GM21786 (cell line): ENCODE measurements around the gene CD81.

Experiments
- ATAC-seq: cut with Tn5 transposase; IDR thresholded peaks from one replicate; pipeline ENCODE4 v1.9.1; 2021; ENCODE audit not compliant: unreplicated experiment

The CD81 gene

DNA sequence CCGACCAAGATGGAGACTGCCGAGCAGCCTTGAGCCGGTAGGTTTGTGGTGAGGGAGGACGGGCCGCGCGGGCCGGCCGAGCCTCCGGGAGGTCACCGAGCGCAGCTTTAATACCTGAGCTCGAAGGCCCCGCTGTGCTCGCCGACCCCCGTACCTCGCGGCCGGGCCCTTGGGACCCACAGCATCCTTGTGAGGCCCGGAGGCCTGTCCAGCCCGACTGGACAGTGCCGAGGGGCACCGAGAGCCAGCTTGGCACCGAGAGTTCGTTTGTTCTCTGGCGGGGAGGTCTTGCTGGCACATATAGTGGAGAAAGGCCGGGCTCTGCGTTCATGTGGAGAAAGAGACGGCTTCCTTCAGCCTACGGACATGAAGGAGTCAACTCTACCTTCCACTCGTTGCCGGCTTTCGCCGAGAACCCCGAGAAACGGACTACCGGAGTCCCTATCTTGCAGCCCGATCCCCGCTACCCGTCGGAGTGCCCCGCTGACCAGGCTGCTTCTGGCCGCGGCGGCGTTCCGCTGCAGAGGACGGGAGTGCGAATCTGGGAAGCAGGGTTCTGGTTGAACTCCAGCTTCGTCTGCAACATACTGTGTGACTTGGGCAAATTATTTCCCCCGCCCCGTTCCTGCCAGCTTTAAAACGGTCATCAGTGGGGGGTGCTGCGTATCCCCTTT, 23.8 kb downstream of the CD81 start:
- ATAC-seq, result no peak

DNA sequence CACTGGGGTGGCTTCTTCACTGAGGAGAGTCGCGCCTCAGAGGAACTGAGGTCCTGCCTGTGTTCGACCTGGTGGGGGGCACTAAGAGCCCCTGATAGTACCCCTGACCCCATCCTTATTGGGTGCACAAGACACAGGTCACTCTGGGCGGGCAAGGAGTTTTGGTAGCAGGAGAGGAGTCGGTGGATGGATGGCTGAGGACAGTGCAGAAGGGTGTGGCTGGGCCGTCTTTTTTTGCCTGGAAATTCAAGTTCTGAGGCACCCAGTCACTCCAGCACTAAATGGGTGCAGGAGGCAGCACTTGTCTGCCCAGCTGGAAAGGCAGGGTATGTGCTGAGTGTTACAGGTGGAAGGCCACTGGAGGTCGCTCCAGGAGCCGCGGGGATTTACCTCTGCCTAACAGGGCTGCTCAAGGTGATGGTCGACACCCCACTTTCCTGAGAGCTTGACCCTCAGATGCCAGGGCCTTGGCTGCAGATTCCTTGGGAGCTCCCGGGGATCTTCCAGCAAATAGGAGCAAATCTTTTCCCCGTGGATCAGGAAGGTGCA, 24.4 kb downstream of the CD81 start:
- no peak for ATAC-seq

DNA sequence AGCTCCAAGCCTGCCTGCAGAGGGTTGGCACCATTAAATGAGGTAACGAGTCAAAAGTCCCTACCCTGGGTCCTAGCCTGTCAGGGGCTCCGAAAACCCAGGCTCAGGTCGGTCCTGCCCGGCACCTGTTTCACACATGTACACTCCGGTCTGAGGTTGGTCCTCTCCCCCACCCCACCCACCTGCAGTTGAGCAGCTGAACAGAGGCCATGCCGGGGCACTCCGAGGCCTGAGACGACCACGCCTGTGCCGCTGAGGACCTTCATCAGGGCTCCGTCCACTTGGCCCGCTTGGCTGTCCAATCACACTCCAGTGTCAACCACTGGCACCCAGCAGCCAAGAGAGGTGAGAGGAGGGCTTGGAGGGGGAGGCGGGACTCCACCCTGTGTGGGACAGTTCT, 25.0 kb downstream of the CD81 start:
- no peak for ATAC-seq

DNA sequence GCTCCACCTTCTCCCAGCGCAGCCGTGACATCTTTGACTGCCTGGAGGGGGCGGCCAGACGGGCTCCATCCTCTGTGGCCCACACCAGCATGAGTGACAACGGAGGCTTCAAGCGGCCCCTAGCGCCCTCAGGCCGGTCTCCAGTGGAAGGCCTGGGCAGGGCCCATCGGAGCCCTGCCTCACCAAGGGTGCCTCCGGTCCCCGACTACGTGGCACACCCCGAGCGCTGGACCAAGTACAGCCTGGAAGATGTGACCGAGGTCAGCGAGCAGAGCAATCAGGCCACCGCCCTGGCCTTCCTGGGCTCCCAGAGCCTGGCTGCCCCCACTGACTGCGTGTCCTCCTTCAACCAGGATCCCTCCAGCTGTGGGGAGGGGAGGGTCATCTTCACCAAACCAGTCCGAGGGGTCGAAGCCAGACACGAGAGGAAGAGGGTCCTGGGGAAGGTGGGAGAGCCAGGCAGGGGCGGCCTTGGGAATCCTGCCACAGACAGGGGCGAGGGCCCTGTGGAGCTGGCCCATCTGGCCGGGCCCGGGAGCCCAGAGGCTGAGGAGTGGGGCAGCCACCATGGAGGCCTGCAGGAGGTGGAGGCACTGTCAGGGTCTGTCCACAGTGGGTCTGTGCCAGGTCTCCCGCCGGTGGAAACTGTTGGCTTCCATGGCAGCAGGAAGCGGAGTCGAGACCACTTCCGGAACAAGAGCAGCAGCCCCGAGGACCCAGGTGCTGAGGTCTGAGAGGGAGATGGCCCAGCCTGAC, 26.0 kb downstream of the CD81 start:
- ATAC-seq, result no peak

DNA sequence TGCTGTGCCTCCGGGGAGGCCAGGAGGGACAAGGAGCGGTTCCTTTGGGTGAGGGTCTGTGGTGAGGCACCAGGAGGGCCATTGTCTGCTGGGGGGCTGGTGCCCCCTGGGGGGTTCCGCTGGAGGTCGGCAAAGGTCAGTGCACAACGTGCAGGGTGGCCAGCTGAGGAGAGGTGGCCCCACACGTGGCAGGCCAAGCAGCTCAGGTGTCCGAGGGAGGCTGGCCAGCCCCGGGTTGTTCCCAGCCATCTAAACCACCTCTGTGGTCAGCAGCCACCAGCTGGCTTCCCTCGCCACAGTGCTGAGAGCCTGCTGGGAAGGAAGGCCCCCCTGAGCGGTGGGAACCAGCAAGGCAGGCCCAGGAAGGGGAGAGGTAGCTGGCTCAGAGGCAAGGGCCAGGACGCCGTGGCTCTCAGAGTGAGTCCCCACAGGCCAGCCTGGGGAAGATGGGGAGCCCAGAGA, 27.7 kb downstream of the CD81 start:
- no peak for ATAC-seq

DNA sequence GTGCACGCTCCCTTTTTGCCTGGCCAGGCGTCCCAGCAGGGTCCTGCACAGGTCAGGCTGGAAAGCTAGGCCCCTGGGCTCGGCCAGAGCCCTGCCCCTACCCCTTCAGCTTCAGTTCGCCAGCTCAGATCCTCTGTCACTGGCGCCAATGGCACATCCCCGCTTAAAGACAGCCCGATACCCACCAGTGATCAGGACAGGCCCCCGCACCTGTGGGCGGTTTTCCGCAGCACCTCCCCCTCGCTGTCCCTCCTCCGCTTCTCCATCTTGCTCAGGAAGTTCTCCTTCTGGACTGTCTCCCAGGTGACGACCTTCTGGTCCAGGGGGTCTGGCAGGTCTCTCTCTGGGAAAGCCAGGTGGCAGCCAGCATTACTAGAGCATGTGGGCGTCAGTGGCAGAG, 29.3 kb downstream of the CD81 start:
- ATAC-seq, result no peak

DNA sequence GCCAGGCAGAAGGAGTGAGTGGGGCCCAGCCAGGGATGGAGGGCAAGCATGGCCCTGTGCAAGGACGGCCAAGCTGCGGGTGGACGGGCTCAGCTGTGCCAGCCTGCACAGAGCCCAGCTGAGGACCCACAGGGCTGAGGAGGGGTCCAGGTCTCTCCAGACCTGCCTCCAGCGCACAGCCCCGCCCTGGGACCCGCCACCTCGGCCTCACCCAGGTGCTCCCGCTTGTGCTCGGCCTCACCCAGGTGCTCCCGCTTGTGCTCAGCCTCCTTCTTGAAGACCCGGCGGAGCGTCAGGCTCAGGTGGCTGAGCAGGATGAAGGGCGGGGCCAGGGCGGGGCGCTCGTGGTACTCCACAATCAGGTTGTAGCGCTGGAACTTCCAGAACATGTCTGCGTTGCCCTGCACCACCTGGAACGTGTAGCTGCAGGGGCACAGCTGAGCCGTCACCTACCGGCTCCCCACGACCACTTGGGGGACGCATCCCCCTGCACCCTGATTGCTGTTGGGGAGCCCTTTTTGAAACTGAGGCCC, 29.8 kb downstream of the CD81 start:
- ATAC-seq, result no peak

DNA sequence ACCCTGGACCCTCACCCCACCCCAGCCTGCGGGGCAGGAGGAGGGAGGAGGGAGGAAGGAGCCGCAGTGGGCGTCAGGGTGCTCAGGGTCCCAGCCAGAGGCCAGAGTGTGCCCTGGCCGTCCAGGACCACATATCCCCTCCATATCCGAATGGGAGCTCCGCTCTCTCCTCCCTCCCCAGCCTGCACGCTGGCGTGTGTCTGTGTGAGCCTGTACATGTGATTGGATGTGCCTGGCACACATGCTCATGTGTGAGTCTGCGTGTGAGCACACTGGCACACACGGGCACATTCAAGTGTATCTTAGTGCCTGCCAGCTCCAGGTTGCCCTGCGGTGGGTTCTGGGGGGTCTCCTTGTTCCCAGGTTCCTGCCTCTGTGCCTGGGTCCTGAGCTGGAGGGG, 31.6 kb downstream of the CD81 start:
- no peak for ATAC-seq

DNA sequence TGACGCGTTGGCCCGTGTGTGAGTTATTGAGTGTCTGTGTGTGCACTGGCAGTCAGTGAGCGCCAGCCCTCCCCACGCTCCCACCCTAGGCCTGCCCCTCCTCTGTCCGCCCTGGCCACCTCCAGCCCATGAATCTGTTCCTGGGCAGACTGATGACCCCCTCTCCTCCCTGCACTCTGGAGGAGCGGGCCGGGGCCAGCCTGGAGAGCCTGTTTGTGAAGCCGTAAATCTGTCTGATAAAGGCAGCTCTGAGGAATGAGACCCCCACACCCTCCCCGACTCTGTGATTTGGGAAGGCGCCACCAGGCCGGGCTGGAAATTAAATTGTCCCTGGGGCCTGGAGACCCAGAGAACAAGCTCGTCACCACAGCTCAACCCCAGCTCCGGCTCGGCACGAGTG, 32.0 kb downstream of the CD81 start:
- ATAC-seq, result no peak

DNA sequence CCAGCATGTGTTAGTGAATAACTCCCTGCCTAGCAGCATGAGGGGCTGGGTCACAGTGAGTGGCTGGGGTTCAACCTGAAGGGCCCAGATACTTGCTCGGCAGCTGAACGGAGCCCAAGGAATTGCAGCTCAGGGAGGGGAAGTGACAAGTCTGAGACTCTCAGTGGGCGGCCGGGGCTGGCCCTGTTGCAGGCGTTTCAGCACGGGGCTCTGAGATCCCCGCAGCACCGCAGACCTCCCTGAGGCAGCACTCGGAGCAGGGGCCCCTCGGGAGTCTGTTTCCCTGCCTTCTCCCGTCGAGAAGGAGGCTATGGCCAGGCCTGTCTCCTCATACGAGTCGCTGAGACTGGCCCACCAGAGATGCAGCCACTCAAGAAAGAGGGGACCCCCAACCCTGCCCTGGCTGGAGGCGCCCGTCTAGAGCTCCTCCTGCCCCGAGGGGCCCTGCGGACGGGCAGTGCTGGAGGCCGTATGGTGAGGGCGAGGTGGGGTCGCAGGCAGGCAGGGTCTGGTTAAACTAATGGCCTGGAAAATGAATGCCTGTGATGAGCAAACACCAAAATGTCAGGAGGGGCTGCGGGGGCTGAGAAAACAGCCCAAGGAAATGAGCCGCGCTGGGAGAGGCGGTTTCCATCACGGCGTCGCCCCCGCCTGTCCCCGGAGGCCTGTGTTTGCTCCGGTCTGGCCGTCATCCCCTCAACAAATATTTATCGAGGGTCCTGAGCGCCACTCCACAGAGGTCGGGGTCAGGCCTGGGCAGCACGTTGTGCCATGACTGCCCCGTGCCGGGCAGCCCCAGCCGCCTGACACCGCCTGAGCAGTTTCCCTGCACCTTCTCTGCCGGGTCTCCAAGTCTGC, 32.7 kb downstream of the CD81 start:
- ATAC-seq, result no peak

DNA sequence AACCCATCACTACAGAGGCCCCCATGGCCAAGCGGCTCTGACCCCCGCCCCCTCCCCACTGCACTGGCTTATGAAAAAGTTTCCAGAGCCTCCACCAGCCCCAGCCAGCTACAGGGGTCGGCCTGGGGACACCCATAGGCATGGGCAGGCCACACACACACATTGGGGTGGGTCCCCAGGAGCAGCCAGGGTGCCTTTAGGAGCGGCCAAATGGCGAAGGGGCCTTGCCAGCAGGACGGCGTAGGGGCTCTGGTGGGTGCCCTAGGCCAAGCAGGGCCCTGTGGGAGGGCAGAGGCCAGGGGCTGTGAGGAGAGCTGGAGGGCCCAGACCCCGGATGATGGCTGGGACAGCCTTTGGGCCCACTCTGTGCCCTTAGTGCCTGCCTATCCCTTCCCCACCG, 33.5 kb downstream of the CD81 start:
- no peak for ATAC-seq

DNA sequence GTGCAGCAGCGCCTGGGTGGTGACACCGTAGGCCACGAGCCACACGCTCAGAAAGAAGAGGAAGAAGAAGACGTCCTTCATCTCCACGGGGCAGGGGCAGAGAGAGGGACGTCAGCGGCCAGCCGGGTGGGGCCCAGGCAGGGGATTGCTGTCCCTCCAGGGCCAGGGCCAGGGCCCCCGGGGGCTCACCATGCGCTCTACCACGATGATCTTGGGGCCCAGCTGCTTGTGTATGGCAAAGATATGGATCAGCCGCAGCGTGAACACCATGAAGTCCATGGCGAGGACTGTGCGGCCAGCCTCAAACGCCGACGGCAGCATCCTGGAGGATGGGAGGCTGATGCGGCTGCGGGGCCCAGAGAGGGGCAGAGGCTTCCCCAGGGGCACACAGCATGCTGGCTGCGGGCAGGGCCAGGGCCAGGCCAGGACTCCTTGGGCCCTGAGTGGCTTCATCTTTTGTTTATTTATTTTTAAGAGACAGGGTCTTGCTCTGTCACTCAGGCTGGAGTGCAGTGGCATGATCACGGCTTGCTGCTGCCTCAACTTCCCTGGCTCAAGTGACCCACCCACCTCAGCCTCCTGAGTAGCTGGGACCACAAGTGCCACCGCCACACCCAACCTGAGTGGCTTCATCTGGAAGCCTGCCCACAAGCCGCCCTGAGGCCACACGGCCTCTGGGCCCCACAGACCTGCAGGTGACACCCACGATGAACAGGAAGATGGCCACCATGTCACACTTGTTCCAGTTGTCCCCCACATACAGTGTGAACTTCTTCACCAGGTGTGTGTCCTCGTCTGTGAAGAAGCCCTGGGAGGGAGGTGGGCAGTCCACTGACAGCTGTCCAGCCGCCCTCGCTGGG, 34.6 kb downstream of the CD81 start:
- ATAC-seq, result no peak

DNA sequence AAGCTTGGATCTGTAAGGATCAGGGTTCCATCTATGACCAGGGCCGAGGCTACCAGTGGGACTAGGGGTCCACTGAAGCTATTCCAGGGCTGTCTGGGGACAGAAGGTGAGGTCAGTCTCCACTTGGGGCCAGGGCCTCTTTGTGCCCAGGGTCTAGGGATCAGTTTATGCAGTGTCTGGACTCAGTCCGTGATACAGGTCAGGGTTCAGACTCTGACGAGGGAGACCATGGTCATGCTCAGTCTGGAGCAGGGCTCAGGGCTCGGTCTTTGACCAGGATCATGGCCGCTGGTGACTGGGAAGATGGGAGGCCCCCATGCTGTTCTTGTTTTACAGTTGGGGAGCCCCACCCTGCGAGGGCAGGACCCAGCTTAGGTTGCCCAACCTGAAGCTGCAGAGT, 35.2 kb downstream of the CD81 start:
- ATAC-seq, result no peak

DNA sequence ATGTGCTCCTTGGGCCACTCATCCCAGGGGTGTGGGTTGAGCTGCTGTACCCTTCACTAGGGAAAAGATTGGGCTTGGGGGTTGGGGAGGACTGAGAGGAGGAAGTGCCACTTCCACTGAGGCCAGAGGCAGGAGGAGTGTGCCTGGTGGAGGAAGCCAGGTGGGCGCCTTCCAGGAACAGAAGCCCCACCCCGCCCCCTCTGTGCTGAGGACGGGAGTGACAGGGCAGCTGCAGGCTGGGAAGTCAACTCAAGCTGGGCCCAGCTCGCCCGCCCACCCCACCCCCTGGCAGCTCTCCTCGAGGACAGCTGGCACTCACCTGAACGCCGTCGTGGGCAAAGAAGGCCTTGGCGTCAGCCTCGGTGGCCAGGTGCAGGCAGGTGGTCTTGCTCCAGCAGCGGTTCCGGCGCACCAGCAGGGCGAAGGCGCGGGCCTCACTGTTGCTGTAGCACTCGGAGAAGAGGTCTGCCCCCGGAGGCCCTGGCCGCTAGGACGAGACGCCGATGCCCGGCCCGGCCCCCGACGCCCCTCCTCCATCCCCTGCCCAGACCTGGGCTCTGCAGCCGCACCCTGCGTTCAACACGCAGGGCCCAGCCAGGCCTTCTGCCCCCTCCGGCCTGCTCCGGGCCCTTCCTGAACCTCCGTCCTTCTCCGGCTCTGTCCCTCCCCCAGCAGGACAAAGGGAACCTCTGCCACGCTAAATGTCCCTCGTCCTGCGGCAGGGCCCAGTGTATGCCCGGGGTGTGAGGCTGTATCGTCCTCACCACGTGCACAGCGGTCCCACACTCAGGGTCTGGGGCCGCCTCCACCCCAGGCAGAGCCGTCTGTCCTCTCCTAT, 36.9 kb downstream of the CD81 start:
- no peak for ATAC-seq

DNA sequence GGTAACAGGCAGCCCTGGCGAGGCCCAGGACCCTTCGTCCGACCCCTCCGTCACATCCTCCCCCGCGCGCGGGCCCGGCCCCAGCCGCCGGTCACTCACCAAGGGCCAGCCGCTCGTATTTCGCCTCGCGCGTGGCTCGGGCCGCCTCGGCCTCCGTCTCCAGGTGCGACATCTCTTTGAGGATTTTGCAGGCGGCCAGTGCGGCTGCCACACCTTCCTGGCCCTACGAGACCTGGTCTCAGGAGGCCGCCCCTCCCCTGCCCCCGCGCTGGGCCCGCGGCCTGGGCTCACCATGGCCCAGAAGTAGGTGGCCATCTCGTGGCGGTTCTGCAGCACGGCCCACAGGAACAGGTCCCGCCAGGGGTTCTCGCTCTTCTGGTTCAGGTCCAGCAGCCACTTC, 37.5 kb downstream of the CD81 start:
- ATAC-seq, result no peak

DNA sequence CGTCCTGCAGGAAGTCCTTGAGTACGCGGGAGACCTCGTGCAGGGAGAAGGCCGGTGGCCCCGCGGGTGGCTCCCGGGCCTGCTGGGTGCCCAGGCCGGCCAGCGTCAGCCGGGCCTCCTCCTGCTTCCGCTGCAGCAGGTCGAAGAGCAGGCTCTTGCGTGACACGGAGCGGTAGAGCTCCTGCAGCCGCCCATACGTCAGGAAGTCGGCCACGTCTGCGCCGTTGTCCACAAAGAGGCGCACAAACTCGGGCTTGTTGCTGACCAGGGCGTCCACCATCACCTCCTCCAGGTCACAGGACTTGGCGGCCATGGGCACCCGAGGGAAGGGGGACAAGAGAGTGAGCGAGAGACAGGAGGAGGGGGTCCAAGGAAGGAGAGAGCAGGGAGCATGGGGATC, 38.1 kb downstream of the CD81 start:
- ATAC-seq, result no peak

DNA sequence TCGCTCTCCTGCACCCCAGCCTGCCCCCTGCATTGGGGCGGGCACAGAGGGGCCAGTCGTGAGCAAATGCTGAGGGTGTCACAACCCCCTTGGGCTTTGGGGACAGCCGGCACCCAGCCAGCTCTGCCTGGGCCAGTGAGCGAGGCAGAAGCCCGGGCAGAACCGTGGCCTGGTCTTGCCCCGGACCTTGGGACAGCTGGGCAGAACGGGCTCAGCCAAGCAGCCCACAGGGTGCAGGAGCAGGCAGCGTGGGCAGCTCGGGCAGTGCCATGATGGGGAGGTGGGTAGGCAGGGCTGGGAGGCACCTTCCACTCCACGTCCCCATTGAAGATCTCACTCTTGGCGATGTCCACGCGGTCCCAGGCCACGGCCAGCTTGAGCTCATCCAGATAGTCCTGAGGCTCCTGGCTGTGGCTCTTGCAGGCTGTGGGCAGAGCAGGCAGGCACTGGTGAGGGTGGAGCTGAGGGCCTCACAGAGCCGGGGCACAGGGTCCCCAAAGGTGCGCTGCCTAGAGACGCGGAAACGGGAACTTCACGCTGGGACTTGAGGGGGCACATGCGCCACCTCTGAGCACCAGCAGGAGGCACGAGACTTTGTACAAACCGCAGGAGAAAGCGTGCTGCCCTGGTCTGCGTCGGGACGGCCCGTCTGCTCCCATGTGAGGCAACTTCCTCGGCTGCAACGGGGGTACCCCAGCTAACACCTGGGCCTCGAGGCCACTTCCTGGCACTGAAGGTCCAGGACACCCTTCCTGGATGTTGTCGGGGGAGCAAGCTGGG, 38.7 kb downstream of the CD81 start:
- ATAC-seq, result no peak

DNA sequence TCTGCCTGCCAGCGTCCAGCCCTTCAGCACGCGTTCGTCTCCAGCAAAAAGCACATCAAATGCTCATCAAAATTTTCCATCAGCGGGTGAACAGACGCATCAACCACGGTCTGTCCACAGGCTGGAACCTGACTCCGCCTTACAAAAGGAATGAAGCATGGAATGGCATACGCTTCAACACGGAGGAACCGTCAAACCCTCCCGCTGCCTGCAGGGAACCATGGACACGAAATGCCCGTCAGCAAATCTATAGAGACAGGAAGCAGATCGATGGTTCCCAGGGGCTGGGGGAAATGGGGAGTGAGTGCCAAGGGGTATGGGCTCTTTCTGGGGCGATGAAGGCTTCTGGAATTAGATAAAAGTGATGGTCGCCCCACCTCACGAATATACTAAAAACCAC, 39.7 kb downstream of the CD81 start:
- ATAC-seq, result no peak
